Neural cell (in vitro differentiated cells): Measurements from ENCODE around the gene RIMS1.

Experiments
- CTCF ChIP-seq: fragments of 450-650 bp; IDR thresholded peaks from 2 replicates; pipeline ENCODE4 v1.5.1; 2014; ENCODE audit warnings: antibody characterized with exemption, mild to moderate bottlenecking, moderate library complexity; ENCODE audit not compliant: poor library complexity, severe bottlenecking
- EP300 ChIP-seq: fragments of 450-650 bp; conservative IDR thresholded peaks from 2 replicates; pipeline ENCODE4 v1.6.1; 2014; ENCODE audit warnings: antibody characterized with exemption, mild to moderate bottlenecking, moderate library complexity; ENCODE audit not compliant: poor library complexity, severe bottlenecking
- POLR2AphosphoS5 ChIP-seq: IDR thresholded peaks from 2 replicates; pipeline ENCODE4 v1.6.1; 2012
- REST ChIP-seq: IDR thresholded peaks from 2 replicates; pipeline ENCODE4 v1.6.1; 2012; ENCODE audit warnings: borderline replicate concordance

- TF ChIP-seq CTCF: no peak
- TF ChIP-seq POLR2AphosphoS5: no peak
- TF ChIP-seq EP300: peak; percentile 22
- TF ChIP-seq REST: no peak
Observed at GRCh38 chr6:72216222-72217068, 330.1 kb downstream of the RIMS1 start.
